Measurements from ENCODE around the gene CCDC63. TPM values are rescaled to one million over a fixed set of nuclear protein-coding genes. Genes with fewer than 3 reads are reported as not detected.

CCDC63 gene
- total RNA-seq, 4 donors from 2014 or later, result not detected

Other genes starting within 250 kb of the CCDC63 start
- 10 to 100 TPM in 2 of 4 donors, 1 to 10 TPM in 2; 4.4 to 15.6 (median 8.8) TPM for gene TCTN1, start 232.9 kb upstream of the CCDC63 start, total RNA-seq
- gene HVCN1, start 157.9 kb upstream of the CCDC63 start, total RNA-seq, result 1 to 10 TPM; 1.0 to 5.7 (median 1.7) TPM
- 100 to 1,000 TPM in 3 of 4 donors, 10 to 100 TPM in 1; 55.3 to 127 (median 114) TPM for gene PPP1CC, start 104.1 kb upstream of the CCDC63 start, total RNA-seq
- gene MYL2, start 73.6 kb downstream of the CCDC63 start, total RNA-seq, result not detected
- not detected for gene CUX2, start 187.2 kb downstream of the CCDC63 start, total RNA-seq